Measurements from ENCODE around the gene CDH6. TPM values are rescaled to one million over a fixed set of nuclear protein-coding genes. Genes with fewer than 3 reads are reported as not detected.

CDH6 gene
- total RNA-seq, 1 experiment from 2014 or later = 0.12 TPM

DNA sequence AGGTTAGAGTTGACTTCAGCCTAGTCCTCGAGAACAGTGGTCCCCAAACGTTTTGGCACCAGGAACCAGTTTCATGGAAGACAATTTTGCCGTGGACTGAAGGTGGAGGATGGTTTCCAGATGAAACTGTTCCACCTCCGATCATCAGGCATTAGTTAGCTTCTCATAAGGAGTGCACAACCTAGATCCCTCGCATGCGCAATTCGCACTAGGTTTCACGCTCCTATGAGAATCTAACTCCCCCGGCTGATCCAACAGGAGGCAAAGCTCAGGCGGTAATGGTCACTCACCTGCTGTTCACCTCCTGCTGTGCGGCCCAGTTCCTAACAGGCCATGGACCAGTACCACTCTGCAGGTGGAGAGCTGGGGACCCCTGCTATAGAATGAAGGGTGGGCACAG is 163.6 kb downstream of the CDH6 start:
- Histone ChIP-seq H3K27ac (ENCODE audit: low read depth, low read length) (no peak overlapping the region), H3K79me2 (ENCODE audit: insufficient read depth, low read length) (no peaks in the 10 kb centered on the region), H3K9ac (ENCODE audit: low read length) (no peak overlapping the region), H3K9me3 (ENCODE audit: control insufficient read depth in 1 of 2, insufficient read depth in 1 of 2, low read depth in 1 of 2, low read length in 2 of 2) (no peaks in the 10 kb centered on the region), H3K4me2 (ENCODE audit: low read length) (no peak overlapping the region), H3K9me2 (ENCODE audit: insufficient read depth) (no peaks in the 10 kb centered on the region), H3K27me3 (ENCODE audit: insufficient read depth, low read length) (no peaks in the 10 kb centered on the region), H3K4me3 (replicated peaks in 1 of 2; ENCODE audit: low read depth in 1 of 2, low read length in 2 of 2) (no peak overlapping the region), H3K4me1 (ENCODE audit: control insufficient read depth in 1 of 2, insufficient read depth in 2 of 2, low read length in 2 of 2) (no peaks in the 10 kb centered on the region), H4K20me1 (ENCODE audit: insufficient read depth) (no peaks in the 10 kb centered on the region), H2AFZ (ENCODE audit: low read depth, low read length, poor library complexity, severe bottlenecking) (no peak overlapping the region), H3K36me3 (ENCODE audit: control insufficient read depth in 1 of 2, insufficient read depth in 2 of 2, low read length in 2 of 2) (no peaks in the 10 kb centered on the region)
- no peak for DNase-seq (ENCODE audit: low read depth, low spot score)
- ChIA-PET CTCF (interaction anchor here (0.5 kb wide), 1 partner anchor 310 kb away, joined by 4 read pairs; no protein-coding TSS in a partner anchor), RAD21 (ENCODE audit: low non-redundant PET in 1 of 2, low total read pairs in 2 of 2, uncharacterized antibody in 2 of 2, unreplicated experiment in 2 of 2) (no interaction called here), POLR2A (no interaction called here)
- TF ChIP-seq ZFX (IDR thresholded peaks at IDR 0.05) (no peak), SRF (IDR thresholded peaks at IDR 0.05; ENCODE audit: low read depth) (no peak), FOSL1 (IDR thresholded peaks at IDR 0.05; ENCODE audit: low read depth) (no peak), CEBPB (IDR thresholded peaks at IDR 0.05; ENCODE audit: low read depth) (no peak), SIN3A (IDR thresholded peaks at IDR 0.05; ENCODE audit: low read depth) (no peak), EZH2 (IDR thresholded peaks at IDR 0.05) (no peak), EZH2phosphoT487 (IDR thresholded peaks at IDR 0.05; ENCODE audit: borderline replicate concordance) (no peak)
- TF ChIP-seq, protein P1, sequence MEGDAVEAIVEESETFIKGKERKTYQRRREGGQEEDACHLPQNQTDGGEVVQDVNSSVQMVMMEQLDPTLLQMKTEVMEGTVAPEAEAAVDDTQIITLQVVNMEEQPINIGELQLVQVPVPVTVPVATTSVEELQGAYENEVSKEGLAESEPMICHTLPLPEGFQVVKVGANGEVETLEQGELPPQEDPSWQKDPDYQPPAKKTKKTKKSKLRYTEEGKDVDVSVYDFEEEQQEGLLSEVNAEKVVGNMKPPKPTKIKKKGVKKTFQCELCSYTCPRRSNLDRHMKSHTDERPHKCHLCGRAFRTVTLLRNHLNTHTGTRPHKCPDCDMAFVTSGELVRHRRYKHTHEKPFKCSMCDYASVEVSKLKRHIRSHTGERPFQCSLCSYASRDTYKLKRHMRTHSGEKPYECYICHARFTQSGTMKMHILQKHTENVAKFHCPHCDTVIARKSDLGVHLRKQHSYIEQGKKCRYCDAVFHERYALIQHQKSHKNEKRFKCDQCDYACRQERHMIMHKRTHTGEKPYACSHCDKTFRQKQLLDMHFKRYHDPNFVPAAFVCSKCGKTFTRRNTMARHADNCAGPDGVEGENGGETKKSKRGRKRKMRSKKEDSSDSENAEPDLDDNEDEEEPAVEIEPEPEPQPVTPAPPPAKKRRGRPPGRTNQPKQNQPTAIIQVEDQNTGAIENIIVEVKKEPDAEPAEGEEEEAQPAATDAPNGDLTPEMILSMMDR (IDR thresholded peaks at IDR 0.05 in 2 of 3, conservative IDR thresholded peaks at IDR 0.05 in 1 of 3; ENCODE audit: borderline replicate concordance in 1 of 3, insufficient read depth in 1 of 3, low read depth in 2 of 3, low read length in 2 of 3) = no peak
- TF ChIP-seq, protein P2, sequence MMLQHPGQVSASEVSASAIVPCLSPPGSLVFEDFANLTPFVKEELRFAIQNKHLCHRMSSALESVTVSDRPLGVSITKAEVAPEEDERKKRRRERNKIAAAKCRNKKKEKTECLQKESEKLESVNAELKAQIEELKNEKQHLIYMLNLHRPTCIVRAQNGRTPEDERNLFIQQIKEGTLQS (IDR thresholded peaks at IDR 0.05) = no peak
- TF ChIP-seq, protein P3, sequence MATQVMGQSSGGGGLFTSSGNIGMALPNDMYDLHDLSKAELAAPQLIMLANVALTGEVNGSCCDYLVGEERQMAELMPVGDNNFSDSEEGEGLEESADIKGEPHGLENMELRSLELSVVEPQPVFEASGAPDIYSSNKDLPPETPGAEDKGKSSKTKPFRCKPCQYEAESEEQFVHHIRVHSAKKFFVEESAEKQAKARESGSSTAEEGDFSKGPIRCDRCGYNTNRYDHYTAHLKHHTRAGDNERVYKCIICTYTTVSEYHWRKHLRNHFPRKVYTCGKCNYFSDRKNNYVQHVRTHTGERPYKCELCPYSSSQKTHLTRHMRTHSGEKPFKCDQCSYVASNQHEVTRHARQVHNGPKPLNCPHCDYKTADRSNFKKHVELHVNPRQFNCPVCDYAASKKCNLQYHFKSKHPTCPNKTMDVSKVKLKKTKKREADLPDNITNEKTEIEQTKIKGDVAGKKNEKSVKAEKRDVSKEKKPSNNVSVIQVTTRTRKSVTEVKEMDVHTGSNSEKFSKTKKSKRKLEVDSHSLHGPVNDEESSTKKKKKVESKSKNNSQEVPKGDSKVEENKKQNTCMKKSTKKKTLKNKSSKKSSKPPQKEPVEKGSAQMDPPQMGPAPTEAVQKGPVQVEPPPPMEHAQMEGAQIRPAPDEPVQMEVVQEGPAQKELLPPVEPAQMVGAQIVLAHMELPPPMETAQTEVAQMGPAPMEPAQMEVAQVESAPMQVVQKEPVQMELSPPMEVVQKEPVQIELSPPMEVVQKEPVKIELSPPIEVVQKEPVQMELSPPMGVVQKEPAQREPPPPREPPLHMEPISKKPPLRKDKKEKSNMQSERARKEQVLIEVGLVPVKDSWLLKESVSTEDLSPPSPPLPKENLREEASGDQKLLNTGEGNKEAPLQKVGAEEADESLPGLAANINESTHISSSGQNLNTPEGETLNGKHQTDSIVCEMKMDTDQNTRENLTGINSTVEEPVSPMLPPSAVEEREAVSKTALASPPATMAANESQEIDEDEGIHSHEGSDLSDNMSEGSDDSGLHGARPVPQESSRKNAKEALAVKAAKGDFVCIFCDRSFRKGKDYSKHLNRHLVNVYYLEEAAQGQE (IDR thresholded peaks at IDR 0.05; ENCODE audit: low read depth) = no peak
- intact Hi-C loops (cut with micrococcal nuclease) = no loop called here
- no peak for ATAC-seq
- no TSS peak for BruUV-seq (replicated peaks)
